Keratinocyte (primary cell): ENCODE results near the gene IRAK2. TPM values are rescaled to one million over a fixed set of nuclear protein-coding genes. Genes with fewer than 3 reads are reported as not detected.

ENCODE experiments used
- DNase-seq: peaks from one replicate; pipeline ENCODE4 v3.0.0-alpha.2; 2011; ENCODE audit warnings: low read depth, missing footprints, low spot score
- FAIRE-seq: peaks from 2 replicates; lab custom pipeline; 2011; peaks lifted over from hg19 to GRCh38; lab: Jason Lieb, UNC
- H2AFZ ChIP-seq: 2 replicates; pipeline ENCODE4 v1.6.0; 2012; ENCODE audit warnings: low read length, control low read depth, inconsistent platforms; ENCODE audit not compliant: control insufficient read depth
- H3K27ac ChIP-seq: 2 replicates; pipeline ENCODE4 v1.5.1; 2011; ENCODE audit warnings: low read length; ENCODE audit not compliant: control insufficient read depth, insufficient read depth
- H3K27me3 ChIP-seq: 3 replicates; pipeline ENCODE4 v1.6.0; 2011; ENCODE audit warnings: low read length; ENCODE audit not compliant: control insufficient read depth, insufficient read depth; ENCODE audit errors: extremely low read depth
- H3K36me3 ChIP-seq, 2 experiments: 2 replicates in 1 of 2; 3 replicates in 1 of 2; pipeline ENCODE4 v1.5.1; 2011; ENCODE audit warnings: low read length in 2 of 2, mild to moderate bottlenecking in 1 of 2; ENCODE audit not compliant: control insufficient read depth in 2 of 2, insufficient read depth in 2 of 2; ENCODE audit errors: extremely low read depth in 1 of 2
- H3K4me1 ChIP-seq: 3 replicates; pipeline ENCODE4 v1.5.1; 2011; ENCODE audit warnings: low read length; ENCODE audit not compliant: control insufficient read depth, insufficient read depth; ENCODE audit errors: extremely low read depth
- H3K4me2 ChIP-seq: 3 replicates; pipeline ENCODE4 v1.6.0; 2011; ENCODE audit warnings: low read depth, low read length; ENCODE audit not compliant: control insufficient read depth, insufficient read depth; ENCODE audit errors: extremely low read depth
- H3K4me3 ChIP-seq, 3 experiments: fragments of 200-600 bp in 1 of 3; sonication (generic) in 1 of 3; 2 replicates in 2 of 3; 3 replicates in 1 of 3; pipeline ENCODE4 v1.5.1; 2011 to 2016; ENCODE audit warnings: low read length in 3 of 3, mild to moderate bottlenecking in 3 of 3, control low read depth in 2 of 3, inconsistent platforms in 1 of 3, low read depth in 1 of 3, mixed read lengths in 1 of 3, mixed run types in 1 of 3, moderate library complexity in 1 of 3; ENCODE audit not compliant: control insufficient read depth in 2 of 3, insufficient read depth in 2 of 3; ENCODE audit errors: extremely low read depth in 1 of 3
- H3K79me2 ChIP-seq: 2 replicates; pipeline ENCODE4 v1.6.0; 2012; ENCODE audit warnings: low read length; ENCODE audit not compliant: control insufficient read depth, insufficient read depth
- H3K9ac ChIP-seq: 3 replicates; pipeline ENCODE4 v1.6.0; 2011; ENCODE audit warnings: low read length; ENCODE audit not compliant: control insufficient read depth, insufficient read depth; ENCODE audit errors: extremely low read depth
- H3K9me1 ChIP-seq: 3 replicates; pipeline ENCODE4 v1.6.0; 2011; ENCODE audit warnings: low read length; ENCODE audit not compliant: control insufficient read depth, insufficient read depth; ENCODE audit errors: extremely low read depth
- H3K9me3 ChIP-seq: 2 replicates; pipeline ENCODE4 v1.5.1; 2012; ENCODE audit warnings: low read depth, low read length; ENCODE audit not compliant: control insufficient read depth
- H4K20me1 ChIP-seq: 3 replicates; pipeline ENCODE4 v1.6.0; 2011; ENCODE audit warnings: low read length; ENCODE audit not compliant: control insufficient read depth, insufficient read depth; ENCODE audit errors: extremely low read depth
- CTCF ChIP-seq, 3 experiments: IDR thresholded peaks in 1 of 3; conservative IDR thresholded peaks in 1 of 3; optimal IDR thresholded peaks in 1 of 3; 2 replicates in 2 of 3; 3 replicates in 1 of 3; pipeline versions ENCODE3 to v1.5.1; 2011; ENCODE audit warnings: low read length in 3 of 3, mild to moderate bottlenecking in 3 of 3, moderate library complexity in 2 of 3, control low read depth in 1 of 3, inconsistent platforms in 1 of 3; ENCODE audit not compliant: insufficient read depth in 2 of 3; ENCODE audit errors: extremely low read depth in 1 of 3
- EZH2 ChIP-seq: IDR thresholded peaks from one replicate; pipeline ENCODE4 v1.6.1; 2012; ENCODE audit warnings: inconsistent platforms, mild to moderate bottlenecking, low read length, moderate library complexity
- dilution Hi-C: fragments of 300-500 bp; cut with MboI; formaldehyde crosslinking; loops from one replicate; pipeline ENCODE4 v1.7.0; 2020; ENCODE audit warnings: low sequenced_read_pairs; ENCODE audit not compliant: extremely low pct_ligation_motif_present
- polyA plus RNA-seq, 5 experiments: library from polyadenylated mRNA; depleted of rRNA in 3 of 5; stranded (reverse) in 3 of 5; stranded (forward) in 1 of 5; unstranded in 1 of 5; fragments of >200 nt; gene quantifications; 1 replicate in 1 of 5; 2 replicates in 3 of 5; 3 replicates in 1 of 5; pipeline versions ENCODE4 v1.2.1 to v1.2.3, GENCODE V29; 2011 to 2012; ENCODE audit warnings: missing spikeins in 2 of 5, low read depth in 1 of 5, low replicate concordance in 1 of 5

IRAK2 gene
- polyA plus RNA-seq, 1 donor (not counting 4 experiments of a cell fraction or from before 2014, with no cell fraction given), result 3.5 TPM

- H3K27ac ChIP-seq, result no peak overlapping the region
- peaks cover 0 to 3% of the 10 kb centered on the region in 2 experiments for H3K36me3 ChIP-seq
- peaks cover 8% of the 10 kb centered on the region for H3K4me1 ChIP-seq
- TF ChIP-seq CTCF (optimal IDR thresholded peaks at IDR 0.05 in 1 of 3, IDR thresholded peaks at IDR 0.05 in 1 of 3, conservative IDR thresholded peaks at IDR 0.05 in 1 of 3; ENCODE audit: extremely low read depth in 1 of 3, insufficient read depth in 2 of 3, low read length in 3 of 3) (no peak), EZH2 (no peak)
- no peak overlapping the region for H3K4me3 ChIP-seq
- H3K9me1 ChIP-seq, result no peaks in the 10 kb centered on the region
- no peaks in the 10 kb centered on the region for H3K27me3 ChIP-seq
- H3K9me3 ChIP-seq, result no peaks in the 10 kb centered on the region
- H2AFZ ChIP-seq, result no peak overlapping the region
- FAIRE-seq (no peak), DNase-seq (no peak)
- H3K79me2 ChIP-seq, result no peaks in the 10 kb centered on the region
- H3K9ac ChIP-seq, result no peak overlapping the region
- no peaks in the 10 kb centered on the region for H4K20me1 ChIP-seq
- no peak overlapping the region for H3K4me2 ChIP-seq
- dilution Hi-C loops, result no loop called here
Observed at GRCh38 chr3:10180289-10180688, 15.6 kb downstream of the IRAK2 start.

GRCh38 chr3:10180738-10181295 is 16.1 kb downstream of the IRAK2 start:
- DNase-seq, result no peak
- Histone ChIP-seq H2AFZ (no peak overlapping the region), H3K9ac (no peak overlapping the region), H3K79me2 (no peaks in the 10 kb centered on the region), H3K4me2 (no peak overlapping the region), H3K4me1 (peaks cover 8% of the 10 kb centered on the region), H3K27me3 (no peaks in the 10 kb centered on the region), H3K9me3 (no peaks in the 10 kb centered on the region), H3K36me3 (peaks cover 0 to 3% of the 10 kb centered on the region in 2 experiments), H3K9me1 (no peaks in the 10 kb centered on the region), H3K4me3 (no peak overlapping the region), H3K27ac (no peak overlapping the region), H4K20me1 (no peaks in the 10 kb centered on the region)
- FAIRE-seq, result no peak
- no peak for TF ChIP-seq CTCF (optimal IDR thresholded peaks at IDR 0.05 in 1 of 3, IDR thresholded peaks at IDR 0.05 in 1 of 3, conservative IDR thresholded peaks at IDR 0.05 in 1 of 3; ENCODE audit: extremely low read depth in 1 of 3, insufficient read depth in 2 of 3, low read length in 3 of 3)
- TF ChIP-seq EZH2, result no peak
- dilution Hi-C loops, result no loop called here
